GM12801 (cell line): Measurements from ENCODE around the gene RSRC1.

Source experiments
- CTCF ChIP-seq: IDR thresholded peaks from one replicate; pipeline ENCODE4 v1.5.1; 2011; ENCODE audit warnings: control low read depth; ENCODE audit not compliant: insufficient read length; ENCODE audit errors: extremely low read depth

RSRC1 gene

GRCh38 chr3:158097081-158097592 lies 12.8 kb upstream of the RSRC1 start:
- TF ChIP-seq CTCF: no peak

GRCh38 chr3:158097593-158098308 lies 12.1 kb upstream of the RSRC1 start:
- TF ChIP-seq CTCF: no peak

- no peak for TF ChIP-seq CTCF
These were observed 11.6 kb upstream of the RSRC1 start for GRCh38 chr3:158098309-158098639.

GRCh38 chr3:158098834-158099424 lies 11.0 kb upstream of the RSRC1 start:
- TF ChIP-seq CTCF: no peak

- no peak for TF ChIP-seq CTCF
These were observed 9.2 kb upstream of the RSRC1 start for GRCh38 chr3:158100681-158101080.

GRCh38 chr3:158101335-158102241 lies 8.3 kb upstream of the RSRC1 start:
- no peak for TF ChIP-seq CTCF
